GM18502 (cell line): Measurements from ENCODE around the gene ANKRD18A.
"Not testable (repeated sequence)": the region's sequence is repeated elsewhere in the genome, so short reads cannot be mapped to it uniquely, and the experiment has no call there.

Experiments used
- ATAC-seq: cut with Tn5 transposase; IDR thresholded peaks from one replicate; pipeline ENCODE4 v1.9.1; 2021; ENCODE audit warnings: mild to moderate bottlenecking; ENCODE audit not compliant: unreplicated experiment, poor library complexity

Gene ANKRD18A

GRCh38 chr9:38546497-38547163, 73.8 kb downstream of the ANKRD18A start:
- not testable (repeated sequence) for ATAC-seq

- ATAC-seq: not testable (repeated sequence)
Measured at GRCh38 chr9:38540535-38540934, 79.9 kb downstream of the ANKRD18A start.

- ATAC-seq: no peak
Measured at GRCh38 chr9:38529317-38529716, 91.1 kb downstream of the ANKRD18A start.

GRCh38 chr9:38527503-38527902, 92.9 kb downstream of the ANKRD18A start:
- ATAC-seq: no peak

GRCh38 chr9:38526591-38526990, 93.8 kb downstream of the ANKRD18A start:
- ATAC-seq: no peak

- ATAC-seq: no peak
Measured at GRCh38 chr9:38523121-38523520, 97.3 kb downstream of the ANKRD18A start.

- ATAC-seq: no peak
Measured at GRCh38 chr9:38521762-38522161, 98.6 kb downstream of the ANKRD18A start.
